Sigmoid colon (tissue), 4 donors: ENCODE results near the gene ADAMTS12.

ENCODE experiments used
- EP300 ChIP-seq, 4 donors: sonication (generic); formaldehyde crosslinking; IDR thresholded peaks; one replicate each; pipeline ENCODE4 v1.6.1; 2017; ENCODE audit warnings: antibody characterized with exemption in 4 of 4
- POLR2A ChIP-seq, 2 donors: fragments of 450-650 bp; IDR thresholded peaks; one replicate each; pipeline ENCODE4 v1.6.1; 2016; ENCODE audit warnings: antibody characterized with exemption in 2 of 2, mild to moderate bottlenecking in 2 of 2, moderate library complexity in 2 of 2
- TF ChIP-seq, protein P1 (sequence below), 4 experiments: fragments of 450-650 bp in 3 of 4; fragments of 200-600 bp in 1 of 4; IDR thresholded peaks; one replicate each; pipeline ENCODE4 v1.5.1; 2016 to 2019; ENCODE audit warnings: antibody characterized with exemption in 4 of 4, mild to moderate bottlenecking in 3 of 4, moderate library complexity in 2 of 4

- TF ChIP-seq, protein P1, sequence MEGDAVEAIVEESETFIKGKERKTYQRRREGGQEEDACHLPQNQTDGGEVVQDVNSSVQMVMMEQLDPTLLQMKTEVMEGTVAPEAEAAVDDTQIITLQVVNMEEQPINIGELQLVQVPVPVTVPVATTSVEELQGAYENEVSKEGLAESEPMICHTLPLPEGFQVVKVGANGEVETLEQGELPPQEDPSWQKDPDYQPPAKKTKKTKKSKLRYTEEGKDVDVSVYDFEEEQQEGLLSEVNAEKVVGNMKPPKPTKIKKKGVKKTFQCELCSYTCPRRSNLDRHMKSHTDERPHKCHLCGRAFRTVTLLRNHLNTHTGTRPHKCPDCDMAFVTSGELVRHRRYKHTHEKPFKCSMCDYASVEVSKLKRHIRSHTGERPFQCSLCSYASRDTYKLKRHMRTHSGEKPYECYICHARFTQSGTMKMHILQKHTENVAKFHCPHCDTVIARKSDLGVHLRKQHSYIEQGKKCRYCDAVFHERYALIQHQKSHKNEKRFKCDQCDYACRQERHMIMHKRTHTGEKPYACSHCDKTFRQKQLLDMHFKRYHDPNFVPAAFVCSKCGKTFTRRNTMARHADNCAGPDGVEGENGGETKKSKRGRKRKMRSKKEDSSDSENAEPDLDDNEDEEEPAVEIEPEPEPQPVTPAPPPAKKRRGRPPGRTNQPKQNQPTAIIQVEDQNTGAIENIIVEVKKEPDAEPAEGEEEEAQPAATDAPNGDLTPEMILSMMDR (IDR thresholded peaks at IDR 0.05), result no peak
- TF ChIP-seq POLR2A (IDR thresholded peaks at IDR 0.05), result no peak
- no peak for TF ChIP-seq EP300 (IDR thresholded peaks at IDR 0.05)
Measured at GRCh38 chr5:33795496-33795895, 96.3 kb downstream of the ADAMTS12 start.
